CD4-positive, alpha-beta T cell treated with Interleukin-10 for 1 hour (primary cell): ENCODE data around the gene MAP2K6.

Source experiments
- DNase-seq: peaks from one replicate; pipeline ENCODE4 v3.0.0-alpha.2; 2020

Gene MAP2K6

DNA sequence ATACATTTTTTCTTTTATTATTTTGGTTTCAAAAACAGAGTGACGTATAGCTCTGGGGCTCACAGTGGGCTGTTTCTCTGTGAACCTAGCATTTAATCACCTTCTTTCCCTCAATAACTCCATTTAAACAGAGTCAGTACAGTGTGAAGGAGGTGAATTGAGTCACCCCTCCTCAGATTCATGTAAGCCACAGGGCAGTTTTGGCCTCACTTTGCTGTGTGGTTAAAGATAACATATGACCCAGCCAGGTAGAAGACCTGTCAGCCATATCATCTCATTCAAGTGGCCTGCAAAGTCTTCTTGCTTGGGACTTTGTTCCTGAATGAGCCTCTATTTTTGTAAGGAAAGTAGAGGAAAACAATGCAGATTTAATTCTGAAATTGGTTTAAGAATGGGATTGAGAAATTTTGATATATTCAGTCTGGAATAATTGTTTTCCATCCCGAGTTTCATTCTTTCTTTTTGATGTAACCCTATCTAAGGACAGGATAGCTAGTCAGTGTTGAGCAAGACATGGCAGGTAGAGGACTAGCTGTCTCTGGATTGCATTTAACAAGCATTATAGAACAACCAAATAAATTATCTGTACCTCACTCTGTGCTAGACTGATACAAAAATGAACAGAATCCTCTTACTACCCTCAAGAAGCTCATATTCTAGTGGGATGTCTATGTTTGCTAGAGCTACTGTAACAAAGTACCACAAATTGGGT lies 13.1 kb downstream of the MAP2K6 start:
- DNase-seq: no peak

DNA sequence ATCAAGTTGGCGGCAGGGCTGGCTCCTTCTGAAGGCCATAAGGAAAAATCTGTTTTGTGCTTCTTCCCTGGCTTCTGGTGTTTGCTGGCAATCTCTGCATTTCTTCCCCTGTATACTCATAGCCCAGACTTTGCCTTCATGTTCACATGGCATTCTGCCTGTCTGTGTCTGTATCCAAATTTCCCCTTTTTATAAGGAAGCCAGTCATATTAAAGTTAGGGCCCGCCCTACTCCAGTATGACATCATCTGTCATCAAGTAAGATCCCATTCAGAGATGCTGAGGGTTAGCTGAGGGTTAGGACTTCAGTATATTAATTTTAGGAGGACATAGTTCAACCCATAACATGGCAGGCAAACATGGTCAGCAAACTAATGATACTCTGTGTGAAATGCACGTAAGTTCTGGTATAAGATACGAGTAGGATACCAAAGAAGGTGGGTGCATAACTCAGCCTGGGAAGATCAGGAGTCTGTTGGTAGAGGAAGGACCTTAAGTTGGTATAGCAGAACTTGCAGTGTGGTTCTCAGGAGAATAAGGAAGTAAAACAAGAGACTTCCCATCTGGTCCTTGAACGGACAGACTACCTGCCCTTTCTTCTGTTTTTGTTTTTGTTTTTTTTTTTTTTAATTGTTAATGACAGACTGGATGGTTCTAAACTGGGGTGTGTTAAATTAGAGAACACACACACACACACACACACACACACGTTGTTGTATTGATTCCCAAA lies 13.9 kb downstream of the MAP2K6 start:
- DNase-seq: no peak

DNA sequence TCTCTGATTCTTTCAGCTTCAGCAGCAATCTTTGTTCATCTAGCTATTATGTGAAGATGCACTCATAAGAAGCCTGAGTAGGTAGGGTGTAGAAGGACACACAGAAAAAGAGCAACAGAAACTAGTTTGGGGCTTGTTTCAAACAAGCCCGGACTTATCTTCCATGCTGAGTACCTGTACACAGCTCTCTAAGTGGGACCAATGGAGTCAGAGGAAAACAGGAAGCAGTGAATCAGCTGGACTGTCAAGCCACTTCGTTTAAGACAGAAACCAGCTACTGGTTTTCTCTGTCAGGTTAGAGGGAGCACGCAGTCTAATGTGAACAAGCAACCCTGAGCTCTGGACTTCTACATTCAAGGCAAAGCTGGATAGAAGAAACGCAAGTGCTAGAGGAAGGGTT lies 16.0 kb downstream of the MAP2K6 start:
- no peak for DNase-seq

DNA sequence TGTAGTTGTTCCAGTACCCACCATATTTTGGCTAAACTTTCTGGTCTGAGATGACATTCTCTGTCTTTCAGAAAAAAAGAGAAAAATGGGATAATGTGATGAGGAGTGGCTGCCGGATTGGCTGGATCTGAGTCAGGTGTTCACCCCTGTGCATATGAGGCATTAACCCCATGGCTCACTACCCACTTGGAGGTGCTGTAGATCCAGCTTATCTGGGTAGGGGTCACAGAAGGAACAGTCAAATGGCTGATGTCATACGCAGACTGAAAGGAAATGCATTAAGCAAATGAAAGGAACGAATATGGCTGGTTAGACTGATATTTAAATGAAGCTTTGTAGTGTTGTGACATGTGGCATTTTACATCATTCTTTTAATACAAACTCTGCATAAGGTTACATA lies 17.3 kb downstream of the MAP2K6 start:
- DNase-seq: no peak

DNA sequence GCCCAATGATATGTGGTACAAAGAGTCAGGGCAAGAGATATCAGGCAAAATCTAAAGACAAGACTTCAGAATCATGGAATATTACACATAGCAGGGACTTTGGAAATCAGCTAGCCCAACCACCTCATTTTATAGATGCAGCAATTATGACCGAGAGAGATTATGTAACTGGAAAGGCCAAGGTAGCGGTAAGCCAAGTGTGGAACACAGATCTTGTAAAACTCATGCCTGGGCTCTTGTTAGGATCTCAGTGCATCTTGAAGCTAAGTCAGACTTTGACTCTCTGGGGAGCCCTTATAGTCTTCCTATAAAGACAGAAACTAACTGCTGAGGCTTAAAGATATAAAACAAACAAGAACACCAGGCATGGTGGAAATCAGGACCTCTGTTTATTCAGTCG lies 18.6 kb downstream of the MAP2K6 start:
- DNase-seq: no peak

DNA sequence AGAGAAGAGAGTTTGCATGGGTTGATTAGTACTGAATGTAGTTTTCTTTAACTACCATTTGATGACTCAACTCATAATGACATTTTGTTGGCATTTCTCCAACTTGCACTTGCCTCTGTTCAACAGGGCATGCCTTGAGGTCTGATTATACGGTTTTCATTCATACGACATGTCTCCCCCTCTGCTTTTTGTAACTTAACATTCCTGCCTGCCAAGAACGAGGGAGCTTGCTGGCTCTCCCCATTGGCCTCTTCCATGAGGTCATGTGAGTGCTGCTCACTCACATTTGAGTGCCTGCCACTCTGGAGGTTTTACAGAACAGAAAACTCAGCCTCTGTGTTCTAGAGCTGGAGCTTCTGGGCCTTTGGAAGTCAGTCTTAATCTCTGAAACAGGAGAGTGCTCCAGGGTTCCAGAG lies 19.7 kb downstream of the MAP2K6 start:
- DNase-seq: no peak

DNA sequence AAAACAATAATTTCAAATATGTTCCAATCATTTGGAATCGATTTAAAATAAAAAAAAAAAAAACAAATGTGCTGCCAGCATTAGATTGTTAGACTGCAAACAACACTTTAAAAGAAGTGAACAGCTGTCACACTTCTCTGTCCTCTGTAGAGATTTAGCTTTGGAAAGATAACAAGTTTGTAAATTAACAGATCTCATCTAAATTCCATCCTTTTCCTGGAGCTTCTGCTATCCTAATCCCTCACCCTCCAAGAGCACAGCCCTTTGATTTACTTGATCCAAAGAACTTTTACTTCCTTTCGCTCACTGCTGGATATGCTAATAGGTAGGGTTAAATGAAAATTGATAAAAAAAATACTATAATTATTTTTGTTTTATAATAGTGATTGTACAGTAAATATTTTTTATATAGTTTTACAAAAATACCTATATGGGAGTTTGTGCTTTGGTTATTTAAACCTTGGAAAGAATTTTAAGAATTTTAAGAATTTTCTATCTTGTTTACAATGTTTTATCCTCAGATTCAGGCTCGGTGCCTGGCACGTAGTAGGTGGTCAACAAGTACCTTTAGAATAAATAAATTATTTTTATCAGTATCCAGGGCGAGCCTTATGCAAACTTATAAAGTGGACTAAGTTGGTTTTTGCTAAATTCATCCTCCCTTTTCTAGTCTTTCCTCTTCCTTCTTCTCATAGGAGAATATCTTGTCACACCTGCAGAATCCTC lies 21.6 kb downstream of the MAP2K6 start:
- DNase-seq: no peak

DNA sequence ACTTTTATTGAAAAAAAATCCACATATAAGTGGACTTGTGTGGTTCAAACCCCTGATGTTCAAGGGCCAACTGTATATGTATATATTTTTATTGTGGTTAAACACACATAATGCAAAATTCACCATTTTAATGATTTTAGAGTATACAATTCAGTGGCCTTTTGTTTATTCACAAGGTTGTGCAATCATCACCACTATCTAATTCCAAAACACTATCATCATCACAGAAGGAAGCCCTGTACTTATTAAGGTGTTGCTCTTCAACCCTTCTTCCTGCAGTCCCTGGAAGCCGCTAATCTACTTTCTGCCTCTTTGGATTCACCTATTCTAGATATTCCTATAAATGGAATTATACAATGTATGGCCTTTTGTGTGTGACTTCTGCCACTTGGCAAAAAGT lies 23.0 kb downstream of the MAP2K6 start:
- DNase-seq: no peak

DNA sequence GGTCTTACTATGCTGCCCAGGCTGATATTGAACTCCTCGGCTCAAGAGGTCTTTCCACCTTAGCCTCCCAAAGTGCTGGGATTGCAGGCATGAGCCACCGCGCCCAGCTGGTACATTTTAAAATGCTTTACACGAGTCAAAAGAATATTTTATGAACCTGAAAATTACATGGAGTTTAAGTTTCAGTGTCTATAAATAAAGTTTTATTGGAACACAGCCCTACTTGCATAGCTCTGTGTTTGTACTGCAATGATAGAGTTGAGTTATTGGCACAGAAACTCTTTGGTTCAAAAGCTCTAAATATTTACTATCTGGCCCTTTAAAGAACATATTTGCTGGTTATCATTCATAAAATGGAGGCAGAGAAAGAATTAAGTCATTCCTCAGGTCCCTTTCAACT lies 24.3 kb downstream of the MAP2K6 start:
- no peak for DNase-seq

DNA sequence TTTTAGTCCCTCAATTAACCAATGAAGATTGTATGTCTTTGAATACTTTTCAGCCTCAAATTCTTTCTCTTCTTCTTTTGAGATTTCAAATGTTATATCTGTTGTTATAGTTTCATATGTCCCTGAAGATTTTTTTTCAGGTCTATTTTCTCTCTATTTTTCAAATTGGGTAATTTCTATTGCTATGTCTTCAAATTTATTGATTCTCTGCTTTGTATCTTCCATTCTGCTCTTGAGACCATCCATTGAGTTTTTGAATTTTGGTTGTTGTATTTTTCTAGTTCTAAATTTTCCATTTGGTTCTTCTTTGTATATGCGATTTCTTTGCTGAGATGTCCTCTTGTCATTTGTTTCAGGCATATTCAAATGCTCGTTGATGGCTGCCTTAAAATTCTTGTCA lies 26.7 kb downstream of the MAP2K6 start:
- DNase-seq: no peak

DNA sequence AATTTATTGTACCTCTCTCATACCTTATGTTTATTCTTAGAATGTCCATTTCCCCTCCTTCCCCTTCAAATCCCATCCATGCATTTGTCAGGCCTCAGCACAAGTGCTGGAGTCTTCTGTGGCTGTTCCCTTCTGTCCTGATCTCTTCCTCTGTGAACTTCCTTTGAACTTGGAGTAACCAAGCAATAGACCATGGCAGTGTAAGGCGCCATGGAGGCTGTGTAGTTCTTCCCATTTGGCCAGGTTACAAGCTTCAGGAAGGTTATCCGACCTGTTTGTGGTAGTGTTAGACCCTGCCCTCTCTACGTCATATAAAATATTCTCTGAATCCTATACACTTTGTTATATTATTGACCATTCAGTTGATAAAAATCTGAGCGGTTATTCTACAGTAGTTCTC lies 28.6 kb downstream of the MAP2K6 start:
- no peak for DNase-seq

DNA sequence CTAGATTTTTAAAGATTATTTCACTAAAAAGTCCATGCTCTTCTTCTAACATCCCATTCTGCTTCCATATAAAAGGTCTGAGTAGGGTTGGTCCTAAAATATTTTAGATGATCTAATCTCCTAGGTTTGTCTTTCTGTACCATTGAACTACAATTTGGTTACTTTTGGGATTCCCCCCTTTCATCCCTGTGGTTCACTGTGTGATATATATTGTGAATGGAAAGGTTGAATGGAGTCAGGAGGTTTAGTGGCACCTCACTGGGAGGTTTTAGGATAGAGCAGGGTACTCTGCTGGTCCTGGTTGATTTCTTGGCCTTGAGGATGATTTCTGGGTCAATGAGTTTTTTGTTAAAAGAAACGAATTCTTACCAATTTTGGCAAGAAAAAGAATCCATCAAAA lies 29.5 kb downstream of the MAP2K6 start:
- no peak for DNase-seq

DNA sequence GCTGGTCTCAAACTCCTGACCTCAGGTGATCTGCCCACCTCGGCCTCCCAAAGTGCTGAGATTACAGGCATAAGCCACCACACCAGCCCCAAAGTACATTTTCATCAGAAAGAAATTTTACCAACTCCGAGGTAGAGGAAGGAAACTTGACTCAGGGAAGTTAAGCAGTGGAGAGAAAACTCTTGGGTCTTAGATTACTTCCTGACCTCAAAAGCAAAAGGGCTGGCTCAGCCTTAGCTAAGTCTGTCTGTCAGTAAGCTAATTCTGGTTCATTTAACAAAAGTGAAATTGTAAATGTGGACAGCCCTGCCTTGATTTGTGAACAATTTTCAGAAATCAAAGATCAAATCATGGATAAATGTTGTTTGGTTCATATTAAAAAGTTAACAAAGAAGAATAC lies 30.6 kb downstream of the MAP2K6 start:
- DNase-seq: no peak

DNA sequence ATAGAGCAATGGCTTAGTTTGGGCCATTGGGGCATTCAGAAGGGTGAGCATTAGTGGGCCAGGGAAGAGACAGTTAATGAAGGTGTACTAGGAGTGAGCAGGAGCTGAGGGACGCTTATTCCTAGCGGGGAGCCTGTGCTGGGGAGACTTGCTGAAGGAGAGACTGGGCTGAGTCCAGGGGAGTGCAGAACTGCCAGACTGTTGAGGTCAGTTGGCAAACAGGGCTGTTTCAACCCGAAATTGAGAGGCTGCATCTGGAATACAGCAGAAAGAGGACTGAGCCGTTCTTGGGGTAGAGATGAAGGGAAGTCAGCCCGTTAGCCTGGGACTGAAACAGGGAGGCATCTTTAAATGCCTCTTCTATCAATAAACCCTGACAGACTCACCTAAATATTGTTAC lies 33.2 kb downstream of the MAP2K6 start:
- no peak for DNase-seq

DNA sequence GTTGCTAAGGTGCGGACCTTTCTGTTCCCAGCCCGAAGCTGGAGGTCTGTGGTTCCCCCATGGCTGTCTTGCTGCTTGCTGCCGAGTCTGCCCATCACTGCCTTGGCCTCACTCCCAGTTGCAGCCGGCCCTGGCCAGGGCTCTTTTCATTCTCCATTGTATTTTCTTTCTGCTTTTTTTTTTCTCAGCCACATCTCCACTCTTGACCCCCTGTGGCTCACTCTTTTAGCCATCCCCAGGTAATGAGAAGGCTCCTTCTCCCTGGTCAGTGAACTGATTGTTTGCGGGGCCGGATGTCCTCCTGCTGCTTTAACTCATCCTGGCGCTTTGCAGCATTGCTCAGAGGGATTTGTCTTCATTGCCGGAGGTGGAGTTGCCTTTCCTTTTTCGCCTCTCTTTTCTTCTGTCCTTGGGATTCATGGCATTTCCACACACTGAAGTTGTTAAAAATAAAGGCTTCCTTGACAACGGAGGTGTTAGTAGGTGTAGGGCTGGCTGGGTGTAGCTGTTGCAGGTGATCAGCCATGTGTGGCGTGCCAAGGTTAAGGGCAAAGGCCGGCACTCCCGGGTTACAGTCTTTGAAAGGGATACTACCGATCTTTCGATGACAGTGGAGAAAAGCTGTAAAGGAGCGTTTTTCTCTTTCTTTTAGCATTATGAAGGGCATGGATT lies 34.1 kb downstream of the MAP2K6 start:
- no peak for DNase-seq

DNA sequence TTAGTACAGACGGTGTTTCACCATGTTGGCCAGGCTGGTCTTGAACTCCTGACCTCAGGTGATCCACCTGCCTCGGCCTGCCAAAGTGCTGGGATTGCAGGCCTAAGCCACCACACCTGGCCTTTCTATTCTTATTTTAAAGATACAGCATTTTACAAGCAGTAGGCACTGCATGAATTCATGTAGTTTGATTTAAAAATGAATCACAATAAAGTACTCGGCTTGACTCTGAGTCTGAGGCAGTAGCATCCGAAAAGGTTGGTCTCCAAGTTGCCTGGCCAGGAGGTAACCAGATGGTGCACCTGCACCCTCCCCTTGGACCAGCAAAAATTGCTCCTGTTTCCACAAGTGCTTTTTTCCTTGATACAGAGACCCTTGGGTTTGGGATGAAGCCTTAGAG lies 35.6 kb downstream of the MAP2K6 start:
- no peak for DNase-seq

DNA sequence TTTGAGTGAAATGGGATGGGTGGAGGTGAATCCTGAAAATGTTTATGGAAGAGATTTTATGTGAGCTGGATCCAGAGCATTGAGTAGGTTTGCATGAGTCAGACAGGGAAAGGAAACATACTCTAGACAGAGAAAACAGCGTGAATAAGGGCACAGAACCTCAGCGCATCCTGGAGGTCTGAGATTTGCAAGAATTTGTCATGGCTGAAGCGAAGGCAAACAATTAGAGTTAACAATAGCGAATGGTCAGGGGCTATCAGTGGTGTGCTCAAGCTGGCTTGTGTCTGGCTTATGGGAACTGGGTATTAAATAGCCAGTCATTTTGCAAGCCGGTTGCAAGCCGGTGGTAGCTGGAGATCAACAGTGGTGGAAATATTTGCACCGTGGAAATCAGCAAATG lies 36.4 kb downstream of the MAP2K6 start:
- DNase-seq: no peak

DNA sequence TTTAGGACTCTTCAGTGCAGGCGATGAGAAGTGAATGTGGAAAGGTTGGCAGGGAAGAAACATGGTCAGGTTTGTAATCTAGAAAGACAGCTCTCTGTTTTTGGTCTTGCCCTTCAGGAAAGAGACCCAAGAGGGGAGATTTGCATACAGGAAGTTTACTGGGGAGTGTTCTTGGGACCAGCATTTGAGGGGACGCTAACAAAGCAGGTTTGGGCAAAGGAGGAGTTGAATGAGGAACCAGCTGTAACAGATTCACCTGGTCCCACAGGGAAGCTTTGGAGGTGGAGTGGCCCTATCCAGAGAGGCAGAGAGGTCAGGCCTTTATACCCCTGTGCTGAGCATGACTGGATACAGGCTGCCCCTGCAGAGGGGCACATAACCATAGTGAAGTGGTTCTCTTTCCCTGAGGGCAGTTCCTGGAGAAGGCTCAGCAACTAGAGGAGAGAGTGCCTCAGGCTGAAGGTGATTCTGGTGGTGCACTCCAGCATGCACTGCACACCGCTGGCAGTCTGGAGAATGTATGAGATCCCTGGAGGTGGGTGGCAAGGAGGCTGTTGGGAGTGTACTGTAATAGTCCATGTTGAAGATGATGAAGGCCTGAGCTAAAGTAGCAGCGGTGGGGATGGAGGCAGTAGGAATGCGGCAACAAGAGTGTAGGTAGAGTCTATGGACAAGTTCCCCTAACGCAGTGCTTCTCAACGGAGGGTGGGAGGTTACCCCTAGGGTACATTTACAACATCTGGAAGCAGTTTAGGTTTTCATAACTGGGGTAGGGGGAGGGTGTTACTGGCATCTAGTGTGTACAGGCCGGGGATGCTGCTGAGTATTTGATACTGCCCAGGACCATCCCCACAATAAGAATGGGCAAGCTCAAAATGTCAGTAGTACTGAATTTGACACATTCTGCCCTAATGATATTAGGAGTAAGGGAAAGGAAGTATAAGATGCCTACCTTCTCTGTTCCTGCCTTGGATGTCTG lies 37.2 kb downstream of the MAP2K6 start:
- no peak for DNase-seq

DNA sequence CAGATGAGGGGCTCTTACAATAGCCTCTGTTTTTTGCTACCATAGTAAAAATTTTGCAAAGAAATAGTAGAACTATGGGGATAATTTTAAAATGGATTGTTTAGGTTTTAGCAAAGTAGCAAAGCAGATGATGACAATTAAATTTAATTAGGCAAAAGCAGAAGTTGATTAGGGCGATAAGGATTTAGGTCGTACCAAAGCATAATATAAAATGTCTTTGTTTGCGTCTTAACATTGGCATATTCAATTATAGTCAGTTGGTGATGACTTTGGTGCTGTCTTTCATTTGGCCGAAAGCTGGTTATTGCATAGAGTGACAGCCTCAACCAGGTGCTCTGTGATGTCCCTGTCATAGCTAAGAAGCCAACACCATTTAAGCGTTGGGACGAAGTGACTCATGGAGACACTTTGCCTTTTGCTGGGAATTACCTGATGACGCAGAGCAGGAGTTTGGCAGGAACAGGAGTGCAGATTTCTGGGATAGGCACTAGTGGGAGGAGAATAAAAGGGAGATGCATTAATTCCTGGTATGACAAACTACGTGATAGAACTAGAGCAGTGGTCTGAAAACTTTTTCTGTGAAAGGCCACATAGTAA lies 38.3 kb downstream of the MAP2K6 start:
- no peak for DNase-seq

DNA sequence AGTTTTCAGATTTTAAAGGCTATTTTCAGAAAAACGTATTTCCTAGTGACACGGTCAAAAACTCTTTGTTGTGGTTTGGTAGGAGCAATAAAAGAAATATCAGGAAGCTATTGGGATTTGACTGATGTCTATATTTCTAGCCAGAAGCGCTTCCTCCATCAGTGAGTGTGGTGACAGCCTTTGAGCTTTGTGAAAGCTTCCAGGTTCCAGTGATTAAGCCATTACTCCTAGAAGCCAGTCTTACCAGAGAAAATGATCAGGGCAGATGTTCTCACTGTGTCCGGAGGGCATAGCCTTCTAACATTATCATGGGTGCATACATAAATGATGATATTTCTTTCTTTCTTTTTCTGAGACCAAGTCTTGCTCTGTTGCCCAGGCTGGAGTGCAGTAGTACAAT lies 39.6 kb downstream of the MAP2K6 start:
- DNase-seq: no peak

DNA sequence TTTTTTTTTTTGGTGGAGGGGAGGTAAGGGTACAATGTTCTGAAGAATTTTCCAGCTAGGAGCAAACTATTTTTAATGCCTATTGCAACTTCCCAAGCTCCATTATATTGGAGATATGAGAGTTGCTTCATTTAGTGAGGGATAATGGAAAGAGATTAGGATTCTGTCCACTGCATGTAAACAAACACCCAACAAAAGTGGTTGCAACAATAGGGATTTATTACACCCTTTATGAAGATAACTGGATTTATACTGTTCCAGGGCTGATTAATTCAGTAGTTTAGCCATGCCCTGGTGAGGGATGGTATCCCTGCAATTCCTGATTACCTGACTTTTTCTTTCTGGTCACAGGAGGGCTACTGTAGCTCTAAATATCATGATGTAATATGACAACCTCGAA lies 40.5 kb downstream of the MAP2K6 start:
- no peak for DNase-seq

DNA sequence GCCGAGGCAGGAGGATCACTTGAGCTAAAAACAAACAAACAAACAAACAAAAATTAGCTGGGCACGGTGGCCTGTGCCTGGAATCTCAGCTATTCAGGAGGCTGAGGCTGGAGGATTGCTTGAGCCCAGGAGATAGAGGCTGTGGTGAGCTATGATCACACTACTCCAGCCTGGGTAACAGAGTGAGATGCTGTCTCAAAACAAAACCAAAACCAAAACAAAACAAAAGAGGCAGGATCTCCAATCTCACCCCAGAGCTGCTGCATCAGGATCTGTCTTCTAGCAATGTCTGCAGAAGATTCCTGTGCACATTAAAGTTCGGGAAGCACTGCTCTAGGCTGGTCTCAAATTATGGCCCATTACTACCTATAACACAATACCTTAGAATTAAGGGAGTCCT lies 43.1 kb downstream of the MAP2K6 start:
- no peak for DNase-seq
